ENCODE data around the gene ALOX5. TPM values are rescaled to one million over a fixed set of nuclear protein-coding genes. Genes with fewer than 3 reads are reported as not detected.

Gene ALOX5
- total and polyA plus RNA-seq, 8 donors, result 3.2 to 39.6 (median 9.2) TPM

DNA sequence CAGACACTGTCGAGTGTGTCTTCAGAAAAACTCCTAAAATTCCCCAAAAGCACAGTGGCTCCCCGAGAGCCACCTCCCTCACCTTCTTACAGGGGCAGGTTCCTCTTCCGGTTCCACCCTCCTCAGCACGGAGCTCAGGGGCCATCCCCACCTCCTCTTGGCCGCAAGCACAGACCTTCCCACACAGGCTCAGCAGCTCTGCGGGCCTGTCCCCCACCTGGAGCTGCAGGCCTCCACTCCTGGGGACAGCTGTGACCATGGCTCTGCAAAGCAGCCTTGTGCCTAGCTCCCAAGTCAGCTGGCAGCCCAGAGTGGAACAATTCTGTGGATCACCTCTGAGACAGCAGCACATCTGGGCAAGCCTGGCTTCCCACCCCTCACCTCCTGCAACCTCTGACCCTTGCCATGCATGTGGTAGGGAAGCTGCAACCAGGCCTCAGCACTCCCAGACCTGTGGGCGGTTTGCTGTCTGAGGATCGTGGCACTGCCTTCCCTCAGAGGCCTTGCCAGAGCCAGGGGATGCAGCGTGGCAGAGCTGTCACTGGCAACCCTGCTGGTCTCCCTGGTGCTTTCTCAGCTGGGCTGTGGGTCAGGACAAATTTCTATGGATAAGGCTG lies 79.7 kb downstream of the ALOX5 start:
- Histone ChIP-seq H3K4me3 (no peak overlapping the region), H3K9me3 (no peaks in the 10 kb centered on the region), H3K27me3 (no peaks in the 10 kb centered on the region), H3K36me3 (peaks cover 13 to 41% (median 32%) of the 10 kb centered on the region in 4 donors), H3K4me1 (no peaks in the 10 kb centered on the region), H3K27ac (no peak overlapping the region)
- intact Hi-C loops (cut with DNase I; ENCODE audit: low total_unique reads), result no loop called here
- TF ChIP-seq, protein P1, sequence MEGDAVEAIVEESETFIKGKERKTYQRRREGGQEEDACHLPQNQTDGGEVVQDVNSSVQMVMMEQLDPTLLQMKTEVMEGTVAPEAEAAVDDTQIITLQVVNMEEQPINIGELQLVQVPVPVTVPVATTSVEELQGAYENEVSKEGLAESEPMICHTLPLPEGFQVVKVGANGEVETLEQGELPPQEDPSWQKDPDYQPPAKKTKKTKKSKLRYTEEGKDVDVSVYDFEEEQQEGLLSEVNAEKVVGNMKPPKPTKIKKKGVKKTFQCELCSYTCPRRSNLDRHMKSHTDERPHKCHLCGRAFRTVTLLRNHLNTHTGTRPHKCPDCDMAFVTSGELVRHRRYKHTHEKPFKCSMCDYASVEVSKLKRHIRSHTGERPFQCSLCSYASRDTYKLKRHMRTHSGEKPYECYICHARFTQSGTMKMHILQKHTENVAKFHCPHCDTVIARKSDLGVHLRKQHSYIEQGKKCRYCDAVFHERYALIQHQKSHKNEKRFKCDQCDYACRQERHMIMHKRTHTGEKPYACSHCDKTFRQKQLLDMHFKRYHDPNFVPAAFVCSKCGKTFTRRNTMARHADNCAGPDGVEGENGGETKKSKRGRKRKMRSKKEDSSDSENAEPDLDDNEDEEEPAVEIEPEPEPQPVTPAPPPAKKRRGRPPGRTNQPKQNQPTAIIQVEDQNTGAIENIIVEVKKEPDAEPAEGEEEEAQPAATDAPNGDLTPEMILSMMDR (IDR thresholded peaks at IDR 0.05), result no peak
- no peak for TF ChIP-seq EP300 (IDR thresholded peaks at IDR 0.05)
- TF ChIP-seq POLR2AphosphoS5 (IDR thresholded peaks at IDR 0.05), result no peak
- TF ChIP-seq POLR2A (IDR thresholded peaks at IDR 0.05), result no peak
- DNase-seq, result no peak
- 83 to 93% (median 88%) methylated on average over 7 to 9 of the region's 9 CpGs for WGBS, 5 donors

DNA sequence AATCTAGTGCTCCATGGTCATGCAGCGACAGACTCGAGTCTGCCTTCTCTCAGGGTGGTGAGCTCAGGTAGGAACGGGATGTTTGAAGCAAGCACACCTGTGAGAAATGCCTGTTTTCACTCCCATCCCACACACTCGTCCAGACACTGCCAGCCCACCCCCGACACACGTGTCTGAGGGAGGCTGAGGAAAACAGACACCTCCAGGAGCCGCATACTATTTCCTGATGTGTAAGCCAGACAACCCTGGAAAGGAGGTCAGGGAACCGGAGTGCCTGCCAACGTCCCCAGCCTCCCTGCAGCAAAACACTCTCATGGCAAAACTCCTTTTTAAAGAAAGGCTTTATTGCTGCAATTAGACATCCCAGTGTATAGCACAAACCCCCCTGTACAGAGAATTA lies 80.2 kb downstream of the ALOX5 start:
- TF ChIP-seq POLR2A (IDR thresholded peaks at IDR 0.05) (no peak), POLR2AphosphoS5 (IDR thresholded peaks at IDR 0.05) (no peak), EP300 (IDR thresholded peaks at IDR 0.05) (no peak)
- TF ChIP-seq, protein P1 (IDR thresholded peaks at IDR 0.05), result no peak
- H3K4me3 ChIP-seq, result no peak overlapping the region
- H3K27ac ChIP-seq, result no peak overlapping the region
- H3K9me3 ChIP-seq, result no peaks in the 10 kb centered on the region
- H3K4me1 ChIP-seq, result no peaks in the 10 kb centered on the region
- DNase-seq, result no peak
- WGBS, 5 donors, result 50 to 82% (median 79%) methylated on average over 9 of the region's 9 CpGs
- peaks cover 14 to 47% (median 37%) of the 10 kb centered on the region in 4 donors for H3K36me3 ChIP-seq
- intact Hi-C loops (cut with DNase I; ENCODE audit: low total_unique reads), result no loop called here
- H3K27me3 ChIP-seq, result no peaks in the 10 kb centered on the region

DNA sequence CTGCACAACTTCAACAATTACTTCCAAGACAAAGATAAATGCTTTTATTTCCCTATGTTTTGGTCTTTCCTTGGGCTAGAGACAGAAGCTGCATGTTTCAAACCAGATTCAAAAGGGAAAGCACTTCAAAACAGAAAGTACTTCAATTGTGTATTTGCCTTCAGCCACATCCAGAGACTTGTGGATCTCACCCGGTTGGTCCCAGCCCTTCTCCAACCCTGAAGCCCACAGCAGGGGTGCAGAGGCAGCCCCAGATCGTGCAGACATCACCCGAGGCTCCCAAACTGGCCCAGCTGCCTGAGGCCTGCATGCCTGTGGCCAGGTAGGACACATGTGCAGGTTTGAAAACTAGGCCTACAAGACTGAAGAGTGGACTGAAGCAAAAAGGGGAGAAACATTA lies 80.8 kb downstream of the ALOX5 start:
- Histone ChIP-seq H3K4me1 (no peaks in the 10 kb centered on the region), H3K27me3 (no peaks in the 10 kb centered on the region), H3K4me3 (no peak overlapping the region), H3K27ac (no peak overlapping the region), H3K9me3 (no peaks in the 10 kb centered on the region), H3K36me3 (peaks cover 14 to 53% (median 43%) of the 10 kb centered on the region in 4 donors)
- intact Hi-C loops (cut with DNase I; ENCODE audit: low total_unique reads), result no loop called here
- TF ChIP-seq, protein P1 (IDR thresholded peaks at IDR 0.05), result no peak
- TF ChIP-seq POLR2A (IDR thresholded peaks at IDR 0.05), result no peak
- no peak for TF ChIP-seq EP300 (IDR thresholded peaks at IDR 0.05)
- no peak for TF ChIP-seq POLR2AphosphoS5 (IDR thresholded peaks at IDR 0.05)
- WGBS, 5 donors, result 43 to 85% (median 68%) methylated on average over 3 of the region's 3 CpGs
- DNase-seq, result no peak

DNA sequence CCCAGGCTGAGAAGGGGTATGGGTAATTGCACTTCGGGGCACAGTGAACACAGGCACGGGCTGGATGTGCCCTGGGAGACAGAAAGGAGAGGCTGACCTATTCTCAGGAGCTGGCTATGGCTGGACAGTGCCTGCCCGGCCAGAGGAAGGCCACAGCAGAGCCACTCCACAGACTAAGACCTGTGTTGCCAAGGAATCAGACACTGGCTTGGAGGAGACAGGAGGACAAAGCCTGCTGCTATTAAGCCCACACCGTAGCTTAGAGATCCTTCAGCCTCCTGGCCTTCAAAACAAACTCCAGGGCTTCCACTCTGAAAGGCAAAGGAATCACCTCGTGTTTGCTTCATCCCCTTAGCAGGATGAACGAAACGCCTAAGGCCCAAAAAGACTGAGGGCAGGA lies 82.2 kb downstream of the ALOX5 start:
- Histone ChIP-seq H3K9me3 (no peaks in the 10 kb centered on the region), H3K27ac (no peak overlapping the region), H3K27me3 (no peaks in the 10 kb centered on the region), H3K4me3 (no peak overlapping the region), H3K4me1 (peaks cover 0 to 2% (median 0%) of the 10 kb centered on the region in 4 donors), H3K36me3 (peaks cover 14 to 66% (median 57%) of the 10 kb centered on the region in 4 donors)
- WGBS, 5 donors, result 88 to 98% (median 93%) methylated on average over 7 of the region's 7 CpGs
- DNase-seq, result no peak
- intact Hi-C loops (cut with DNase I; ENCODE audit: low total_unique reads), result no loop called here
- TF ChIP-seq EP300 (IDR thresholded peaks at IDR 0.05), result no peak
- TF ChIP-seq, protein P1 (IDR thresholded peaks at IDR 0.05), result no peak
- no peak for TF ChIP-seq POLR2AphosphoS5 (IDR thresholded peaks at IDR 0.05)
- no peak for TF ChIP-seq POLR2A (IDR thresholded peaks at IDR 0.05)
